CD4-positive, alpha-beta T cell treated with Interleukin-15 for 1 hour (primary cell): ENCODE results near the gene TOLLIP.

Source experiments
- DNase-seq: peaks from one replicate; pipeline ENCODE4 v3.0.0-alpha.2; 2020

TOLLIP gene

GRCh38 chr11:1297011-1297575 lies 12.3 kb downstream of the TOLLIP start:
- no peak for DNase-seq

GRCh38 chr11:1296287-1296686 lies 13.1 kb downstream of the TOLLIP start:
- DNase-seq = no peak

GRCh38 chr11:1295591-1295990 lies 13.8 kb downstream of the TOLLIP start:
- no peak for DNase-seq

GRCh38 chr11:1295086-1295485 lies 14.3 kb downstream of the TOLLIP start:
- no peak for DNase-seq

GRCh38 chr11:1293619-1294015 lies 15.8 kb downstream of the TOLLIP start:
- no peak for DNase-seq

- DNase-seq = no peak
Measured at GRCh38 chr11:1292644-1293618, 16.5 kb downstream of the TOLLIP start.

- DNase-seq = no peak
Measured at GRCh38 chr11:1292018-1292643, 17.3 kb downstream of the TOLLIP start.

- no peak for DNase-seq
Measured at GRCh38 chr11:1291295-1292017, 18.0 kb downstream of the TOLLIP start.

- DNase-seq = no peak
Measured at GRCh38 chr11:1290052-1291040, 19.1 kb downstream of the TOLLIP start.

GRCh38 chr11:1289211-1289935 lies 20.1 kb downstream of the TOLLIP start:
- DNase-seq = no peak

- DNase-seq = no peak
Measured at GRCh38 chr11:1288426-1289151, 20.8 kb downstream of the TOLLIP start.

GRCh38 chr11:1287928-1288327 lies 21.5 kb downstream of the TOLLIP start:
- DNase-seq = no peak

GRCh38 chr11:1285876-1286275 lies 23.6 kb downstream of the TOLLIP start:
- no peak for DNase-seq

GRCh38 chr11:1285316-1285744 lies 24.1 kb downstream of the TOLLIP start:
- no peak for DNase-seq

- DNase-seq = no peak
Measured at GRCh38 chr11:1283906-1284305, 25.5 kb downstream of the TOLLIP start.

GRCh38 chr11:1283091-1283511 lies 26.3 kb downstream of the TOLLIP start:
- no peak for DNase-seq

GRCh38 chr11:1281974-1282365 lies 27.5 kb downstream of the TOLLIP start:
- no peak for DNase-seq

- DNase-seq = no peak
Measured at GRCh38 chr11:1281326-1281973, 28.0 kb downstream of the TOLLIP start.

GRCh38 chr11:1280116-1281035 lies 29.1 kb downstream of the TOLLIP start:
- DNase-seq = no peak
